NT2/D1 (cell line): ENCODE measurements around the gene BMERB1.

Experiments used
- SUZ12 ChIP-seq: IDR thresholded peaks from 2 replicates; pipeline ENCODE4 v1.6.1; 2011; ENCODE audit not compliant: insufficient read length, insufficient read depth; ENCODE audit errors: extremely low read depth
- YY1 ChIP-seq: IDR thresholded peaks from 2 replicates; pipeline ENCODE4 v1.6.1; 2011; ENCODE audit not compliant: insufficient read length, insufficient read depth

GRCh38 chr16:15425861-15426260, 8.5 kb upstream of the BMERB1 start:
- TF ChIP-seq SUZ12 (no peak), YY1 (no peak)
